NCI-H345 (cell line): ENCODE results near the gene ADGRL1.
"Not testable (repeated sequence)": the region's sequence is repeated elsewhere in the genome, so short reads cannot be mapped to it uniquely, and the experiment has no call there.

Experiments
- DNase-seq: peaks from one replicate; lab custom pipeline; 2025; lab: John Stamatoyannopoulos, UW

The ADGRL1 gene

DNA sequence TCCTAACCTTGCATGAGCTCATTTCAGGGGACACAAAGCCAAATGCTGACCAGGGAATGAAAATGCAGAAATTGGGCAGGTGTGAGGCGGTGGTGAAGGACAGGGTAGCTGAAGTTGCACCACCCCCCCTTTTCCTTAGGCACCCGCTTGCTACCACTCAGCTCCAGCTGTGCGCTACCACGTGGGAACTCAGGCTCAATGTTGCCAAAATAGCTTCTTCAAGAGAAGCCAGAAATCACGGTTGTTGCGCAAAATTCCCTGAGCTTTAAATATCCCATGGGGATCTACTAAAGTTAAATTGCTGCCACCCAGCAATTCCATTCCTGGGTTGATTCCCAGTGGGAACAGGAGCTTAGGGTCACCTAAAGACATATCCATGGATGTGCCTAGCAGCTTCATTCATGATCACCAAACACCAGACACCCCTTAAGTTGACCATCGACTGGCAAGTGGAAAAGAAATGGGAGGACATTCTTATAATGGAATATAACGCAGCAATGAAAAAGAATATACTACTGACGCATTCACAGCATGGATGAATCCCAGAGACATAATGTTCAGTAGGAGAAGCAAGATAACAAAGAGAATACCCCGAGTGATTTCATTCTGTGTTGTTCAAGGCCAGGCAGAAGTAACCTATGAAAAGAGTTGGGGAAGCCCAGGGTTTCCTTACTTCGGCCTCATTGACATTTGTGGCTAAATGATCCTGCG lies 12.8 kb upstream of the ADGRL1 start:
- DNase-seq, result no peak

- DNase-seq, result not testable (repeated sequence)
These were observed 11.9 kb upstream of the ADGRL1 start for GRCh38 chr19:14217886-14218285.

DNA sequence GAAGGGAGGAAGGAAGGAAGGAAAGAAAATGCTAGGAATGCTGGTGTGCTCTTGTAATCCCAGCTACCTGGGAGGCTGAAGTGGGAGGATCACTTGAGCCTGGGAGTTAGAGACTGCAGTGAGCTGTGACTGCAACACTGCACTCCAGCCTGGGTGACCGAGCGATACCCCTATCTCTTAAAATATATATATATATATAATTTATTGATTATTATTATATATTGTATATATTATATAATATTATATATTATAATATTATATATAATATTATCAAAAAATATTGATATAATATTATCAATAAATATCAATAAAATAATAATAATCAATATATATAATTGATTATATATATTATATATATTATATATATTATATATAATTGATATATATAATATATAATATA lies 8.6 kb upstream of the ADGRL1 start:
- no peak for DNase-seq

- DNase-seq, result not testable (repeated sequence)
These were observed 4.2 kb upstream of the ADGRL1 start for GRCh38 chr19:14210182-14210581.

GRCh38 chr19:14209401-14209800 lies 3.4 kb upstream of the ADGRL1 start:
- DNase-seq, result not testable (repeated sequence)

GRCh38 chr19:14208496-14208895 lies 2.5 kb upstream of the ADGRL1 start:
- DNase-seq, result not testable (repeated sequence)

DNA sequence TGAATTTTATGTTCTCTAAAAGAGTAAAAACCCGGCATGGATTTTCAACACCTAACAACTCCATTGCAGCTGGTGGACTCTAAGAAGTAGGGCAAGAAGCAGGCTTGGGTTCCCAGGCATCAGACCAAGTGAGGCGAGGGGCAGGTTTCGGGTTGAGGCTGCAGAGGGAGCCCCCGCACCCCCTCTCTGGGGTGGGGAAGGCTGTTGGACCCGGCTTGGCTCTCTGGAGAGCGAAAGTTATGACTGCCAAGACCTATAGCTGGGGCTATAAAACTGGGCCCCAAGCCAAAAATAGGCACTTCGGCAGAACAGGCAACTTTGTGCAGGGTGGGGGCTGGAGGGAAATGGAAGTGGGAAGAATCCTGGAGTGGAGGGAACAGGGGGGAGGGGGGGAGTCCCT lies 1.8 kb upstream of the ADGRL1 start:
- DNase-seq, result not testable (repeated sequence)

GRCh38 chr19:14206737-14207726 lies 1.1 kb upstream of the ADGRL1 start:
- peak; percentile 91 for DNase-seq

- not testable (repeated sequence) for DNase-seq
These were observed 339 bp upstream of the ADGRL1 start for GRCh38 chr19:14206308-14206707.

- not testable (repeated sequence) for DNase-seq
These were observed 1.1 kb downstream of the ADGRL1 start for GRCh38 chr19:14204676-14205451.

- not testable (repeated sequence) for DNase-seq
These were observed 1.8 kb downstream of the ADGRL1 start for GRCh38 chr19:14204219-14204618.

GRCh38 chr19:14203788-14204187 lies 2.2 kb downstream of the ADGRL1 start:
- DNase-seq, result not testable (repeated sequence)

DNA sequence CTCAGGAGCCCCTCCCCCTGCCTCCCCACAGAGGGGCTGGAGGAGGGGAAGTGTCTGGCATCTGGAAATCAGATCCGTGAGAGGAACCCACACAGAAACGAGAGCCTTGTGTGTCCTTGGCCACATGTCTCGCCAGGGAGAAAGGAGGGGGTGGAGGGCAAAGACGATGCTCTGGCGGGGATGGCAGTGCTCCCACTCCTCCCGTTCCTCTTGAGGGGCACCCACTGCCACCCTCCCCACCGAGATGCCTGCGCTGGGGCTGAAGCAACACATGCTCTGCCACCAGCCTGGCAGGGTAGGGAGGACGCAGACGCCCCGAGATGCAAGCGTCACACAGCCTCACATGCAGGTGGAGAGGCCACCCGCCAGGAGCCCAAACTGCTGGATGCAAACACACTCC lies 2.8 kb downstream of the ADGRL1 start:
- DNase-seq, result no peak

DNA sequence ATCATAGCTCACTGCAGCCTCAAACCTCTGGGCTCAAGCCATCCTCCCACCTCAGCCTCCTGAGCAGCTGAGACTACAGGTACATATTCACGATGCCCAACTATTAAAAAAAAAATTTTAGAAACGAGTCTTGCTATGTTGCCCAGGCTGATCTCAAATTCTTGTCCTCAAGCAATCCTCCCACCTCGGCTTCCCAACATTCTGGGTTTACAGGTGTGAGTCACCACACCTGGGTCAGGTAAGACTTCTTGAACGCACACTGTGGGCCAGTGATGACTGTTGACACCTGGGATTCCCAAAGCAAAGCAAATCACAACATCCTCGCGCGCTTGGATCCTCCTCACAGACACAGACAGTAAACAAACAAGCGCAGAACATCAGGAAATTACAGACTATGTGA lies 4.5 kb downstream of the ADGRL1 start:
- not testable (repeated sequence) for DNase-seq

DNA sequence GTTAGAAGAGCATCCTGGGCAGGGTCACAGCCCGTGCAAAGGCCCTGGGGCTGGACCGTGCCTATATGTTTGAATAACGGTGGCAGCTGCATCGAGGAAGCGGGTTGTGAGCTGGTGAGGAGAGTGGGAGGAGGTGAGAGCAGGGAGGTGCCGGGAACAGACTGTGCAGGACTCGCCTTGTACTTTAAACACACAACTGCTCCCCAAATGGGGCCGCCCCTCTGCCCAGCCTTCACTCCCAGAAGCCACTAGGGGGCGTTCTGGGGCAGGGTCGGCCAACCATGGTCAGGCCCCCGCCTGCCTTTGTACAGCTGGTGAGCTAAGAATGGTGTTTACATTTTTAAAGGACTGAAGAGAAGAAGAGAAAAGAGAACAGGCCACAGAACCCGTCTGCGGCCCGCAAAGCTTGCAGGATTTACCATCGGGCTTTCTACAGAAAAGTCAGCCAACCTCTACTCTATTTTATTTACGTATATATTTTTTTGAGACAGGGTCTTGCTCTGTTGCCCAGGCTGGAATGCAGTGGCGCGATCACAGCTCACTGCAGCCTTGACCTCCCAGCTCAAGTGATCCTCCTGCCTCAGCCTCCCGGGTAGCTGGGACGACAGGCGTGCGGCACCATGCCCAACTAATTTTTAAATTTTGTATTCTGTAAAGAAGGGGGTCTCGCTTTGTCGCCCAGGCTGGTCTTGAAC lies 5.7 kb downstream of the ADGRL1 start:
- not testable (repeated sequence) for DNase-seq

DNA sequence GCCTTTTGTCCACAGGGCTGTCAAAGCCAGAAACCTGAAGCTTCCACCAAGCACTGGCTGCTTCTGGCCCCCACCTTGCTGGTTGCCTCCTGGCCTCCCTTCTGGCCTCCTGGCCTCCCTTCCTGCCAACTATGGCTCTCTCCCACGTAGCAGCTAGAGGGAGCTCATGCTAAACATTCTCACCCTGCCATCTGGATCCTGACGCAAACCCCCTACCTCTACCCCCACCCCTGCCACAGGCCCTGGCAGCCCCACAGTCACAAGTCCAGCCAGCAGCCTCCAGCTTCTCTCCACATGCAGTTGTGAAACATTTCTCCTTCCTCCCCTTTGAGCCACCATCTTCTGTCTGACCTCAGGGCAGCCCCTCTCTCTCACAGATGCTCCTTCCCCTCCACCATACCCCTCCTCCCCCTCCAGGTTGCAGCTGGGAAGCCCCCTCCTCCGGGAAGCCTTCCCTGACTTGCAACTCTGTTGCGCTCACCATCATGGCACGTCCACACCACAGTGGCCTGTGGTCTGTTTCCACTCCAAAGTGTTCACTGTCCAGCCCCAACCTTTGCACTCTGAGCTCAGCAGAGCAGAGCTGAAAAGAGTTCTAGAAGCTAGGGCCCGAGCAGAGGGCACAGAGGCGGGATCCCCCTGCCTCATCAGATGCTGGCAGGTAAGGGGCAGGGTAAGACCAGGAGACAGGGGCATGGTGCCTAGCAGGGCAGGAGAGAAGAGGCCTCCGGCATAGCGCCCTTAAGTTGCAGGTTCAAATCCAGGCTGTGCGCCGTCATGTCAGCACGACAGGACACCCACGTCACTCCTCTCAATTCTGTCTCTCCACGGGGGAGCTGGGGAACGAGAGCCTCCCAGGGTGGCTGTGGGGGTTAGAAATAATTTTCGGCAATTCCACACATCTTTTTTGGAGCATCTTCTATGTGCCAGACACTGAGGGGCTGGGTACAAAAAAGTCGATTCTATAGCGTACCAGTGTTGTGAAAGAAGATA lies 7.3 kb downstream of the ADGRL1 start:
- DNase-seq, result no peak

DNA sequence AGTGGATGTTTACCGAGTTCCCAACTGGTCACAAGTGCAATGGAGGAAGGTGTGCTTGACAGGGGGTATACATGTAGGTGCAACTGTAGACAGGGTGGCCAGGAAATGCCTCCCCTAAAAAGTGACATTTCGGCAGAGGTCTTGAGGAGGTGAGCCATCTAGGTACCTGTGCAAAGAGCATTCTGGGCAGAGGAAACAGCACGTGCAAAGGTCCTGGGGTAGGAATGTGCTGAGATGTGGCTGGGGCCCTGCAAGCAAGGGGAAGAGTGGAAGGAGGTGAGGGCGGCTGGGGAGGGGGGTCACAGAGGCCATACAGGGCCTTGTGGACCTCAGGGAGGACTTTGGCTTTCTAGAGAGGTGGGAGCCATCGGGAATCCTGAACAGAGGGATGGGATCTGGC lies 8.1 kb downstream of the ADGRL1 start:
- no peak for DNase-seq

DNA sequence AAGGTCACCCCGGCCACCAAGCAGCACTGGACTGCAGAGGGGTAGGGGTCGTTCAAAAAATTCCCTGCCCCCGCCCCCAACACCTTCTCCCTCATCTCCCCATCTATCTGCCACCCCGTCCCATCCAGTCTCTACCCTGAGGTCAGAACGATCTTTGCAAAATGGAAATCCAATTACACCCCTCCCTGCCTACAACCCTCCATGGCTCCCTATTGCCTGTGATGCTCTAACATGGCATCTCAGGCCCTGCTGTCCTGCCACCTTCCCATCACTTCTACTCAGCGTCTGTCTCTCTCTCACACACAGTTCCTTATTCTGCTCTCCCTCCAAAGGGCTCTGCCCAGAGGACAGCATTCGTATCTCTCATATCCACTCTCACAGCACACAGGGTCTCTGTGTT lies 8.7 kb downstream of the ADGRL1 start:
- not testable (repeated sequence) for DNase-seq

- DNase-seq, result peak; percentile 9
These were observed 9.9 kb downstream of the ADGRL1 start for GRCh38 chr19:14196105-14196504.

DNA sequence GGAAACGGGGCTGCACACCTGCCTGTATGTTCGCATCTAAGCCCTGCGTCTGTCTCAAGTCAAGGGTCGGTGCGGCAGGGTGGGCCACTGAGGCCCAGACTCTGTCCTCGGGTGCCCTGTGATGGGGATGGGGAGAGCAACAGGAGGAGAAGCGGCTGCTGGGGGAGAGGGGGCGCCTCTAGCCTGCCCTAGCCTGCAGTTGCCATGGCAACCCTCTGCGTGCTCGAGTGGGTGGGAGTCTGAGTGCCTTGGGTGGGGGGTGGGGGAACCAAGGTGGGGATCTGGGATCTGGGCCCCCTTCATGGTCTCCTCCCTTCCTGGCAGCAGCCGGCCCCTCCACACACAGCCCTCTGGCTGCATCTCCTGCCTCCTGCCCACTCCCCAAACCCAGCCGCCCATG lies 10.8 kb downstream of the ADGRL1 start:
- DNase-seq, result not testable (repeated sequence)
